ENCODE measurements around the gene WDR45. TPM values are rescaled to one million over a fixed set of nuclear protein-coding genes. Genes with fewer than 3 reads are reported as not detected.

WDR45 gene
- total and polyA plus RNA-seq, 7 donors, result 67.3 to 102 (median 85.7) TPM

DNA sequence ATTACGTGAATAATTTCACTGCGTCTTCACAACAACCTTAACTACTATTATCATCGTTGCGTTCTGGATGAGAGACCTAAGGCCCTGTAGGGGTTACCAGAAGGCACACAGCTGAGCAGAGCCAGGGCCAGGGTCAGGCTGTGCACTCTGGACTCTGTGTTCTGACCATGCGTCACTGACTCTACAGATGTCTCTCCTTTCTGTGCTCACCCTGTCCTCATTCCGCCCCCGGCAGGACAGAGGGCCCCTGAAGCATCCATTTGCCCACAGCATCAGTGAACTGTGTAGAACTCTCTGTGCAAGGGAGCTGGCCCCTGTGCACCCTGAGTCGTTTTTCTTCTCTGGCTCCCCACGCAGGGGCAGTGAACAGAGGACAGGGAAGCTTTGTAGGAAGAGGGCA lies 22.5 kb upstream of the WDR45 start:
- intact Hi-C loops (cut with DNase I), result no loop called here
- H3K27me3 ChIP-seq (ENCODE audit: insufficient read depth in 3 of 3, low read length in 2 of 3), result no peaks in the 10 kb centered on the region
- TF ChIP-seq, protein P1, sequence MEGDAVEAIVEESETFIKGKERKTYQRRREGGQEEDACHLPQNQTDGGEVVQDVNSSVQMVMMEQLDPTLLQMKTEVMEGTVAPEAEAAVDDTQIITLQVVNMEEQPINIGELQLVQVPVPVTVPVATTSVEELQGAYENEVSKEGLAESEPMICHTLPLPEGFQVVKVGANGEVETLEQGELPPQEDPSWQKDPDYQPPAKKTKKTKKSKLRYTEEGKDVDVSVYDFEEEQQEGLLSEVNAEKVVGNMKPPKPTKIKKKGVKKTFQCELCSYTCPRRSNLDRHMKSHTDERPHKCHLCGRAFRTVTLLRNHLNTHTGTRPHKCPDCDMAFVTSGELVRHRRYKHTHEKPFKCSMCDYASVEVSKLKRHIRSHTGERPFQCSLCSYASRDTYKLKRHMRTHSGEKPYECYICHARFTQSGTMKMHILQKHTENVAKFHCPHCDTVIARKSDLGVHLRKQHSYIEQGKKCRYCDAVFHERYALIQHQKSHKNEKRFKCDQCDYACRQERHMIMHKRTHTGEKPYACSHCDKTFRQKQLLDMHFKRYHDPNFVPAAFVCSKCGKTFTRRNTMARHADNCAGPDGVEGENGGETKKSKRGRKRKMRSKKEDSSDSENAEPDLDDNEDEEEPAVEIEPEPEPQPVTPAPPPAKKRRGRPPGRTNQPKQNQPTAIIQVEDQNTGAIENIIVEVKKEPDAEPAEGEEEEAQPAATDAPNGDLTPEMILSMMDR (IDR thresholded peaks at IDR 0.05), result no peak
- no peak overlapping the region for H3K4me3 ChIP-seq
- no peak for DNase-seq
- WGBS, 3 donors, result 64 to 76% (median 69%) methylated on average over 9 of the region's 9 CpGs
- H3K9me3 ChIP-seq, result no peaks in the 10 kb centered on the region
- H3K4me1 ChIP-seq, result no peaks in the 10 kb centered on the region
- no peak overlapping the region for H3K27ac ChIP-seq
- H3K36me3 ChIP-seq (ENCODE audit: insufficient read depth in 1 of 2, low read depth in 1 of 2), result peaks cover 0 to 5% of the 10 kb centered on the region in 2 donors
- no peak for ATAC-seq

DNA sequence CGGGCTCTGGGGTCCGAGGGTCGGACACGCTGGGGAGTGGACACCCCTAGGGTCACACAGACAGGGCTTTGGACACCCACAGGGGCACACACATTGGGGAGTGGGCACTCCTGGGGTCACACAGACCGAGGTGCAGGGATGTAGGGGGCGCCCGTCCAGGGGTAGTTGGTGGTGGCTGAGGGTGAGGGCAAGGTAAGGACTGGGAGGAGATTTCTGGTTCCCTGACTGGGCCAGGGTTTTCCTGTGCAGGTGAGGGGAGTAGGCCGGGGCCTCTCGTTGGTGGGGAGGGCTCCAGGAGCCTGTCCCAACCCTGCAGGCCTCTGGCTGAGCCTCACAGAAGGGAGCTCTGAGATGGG lies 21.9 kb upstream of the WDR45 start:
- ATAC-seq (peak in 3 of 4 donors; percentile 12 to 18 (median 14)), DNase-seq (no peak)
- Histone ChIP-seq H3K4me1 (no peaks in the 10 kb centered on the region), H3K27ac (peak overlapping the region; percentile 51), H3K36me3 (ENCODE audit: insufficient read depth in 1 of 2, low read depth in 1 of 2) (peaks cover 0 to 5% of the 10 kb centered on the region in 2 donors), H3K4me3 (peak overlapping the region; percentile 70), H3K27me3 (ENCODE audit: insufficient read depth in 3 of 3, low read length in 2 of 3) (no peaks in the 10 kb centered on the region), H3K9me3 (no peaks in the 10 kb centered on the region)
- TF ChIP-seq, protein P1 (IDR thresholded peaks at IDR 0.05), result no peak
- intact Hi-C loops (cut with DNase I), result no loop called here
- WGBS, 3 donors, result 0 to 27% (median 12%) methylated on average over 1 to 9 of the region's 9 CpGs

DNA sequence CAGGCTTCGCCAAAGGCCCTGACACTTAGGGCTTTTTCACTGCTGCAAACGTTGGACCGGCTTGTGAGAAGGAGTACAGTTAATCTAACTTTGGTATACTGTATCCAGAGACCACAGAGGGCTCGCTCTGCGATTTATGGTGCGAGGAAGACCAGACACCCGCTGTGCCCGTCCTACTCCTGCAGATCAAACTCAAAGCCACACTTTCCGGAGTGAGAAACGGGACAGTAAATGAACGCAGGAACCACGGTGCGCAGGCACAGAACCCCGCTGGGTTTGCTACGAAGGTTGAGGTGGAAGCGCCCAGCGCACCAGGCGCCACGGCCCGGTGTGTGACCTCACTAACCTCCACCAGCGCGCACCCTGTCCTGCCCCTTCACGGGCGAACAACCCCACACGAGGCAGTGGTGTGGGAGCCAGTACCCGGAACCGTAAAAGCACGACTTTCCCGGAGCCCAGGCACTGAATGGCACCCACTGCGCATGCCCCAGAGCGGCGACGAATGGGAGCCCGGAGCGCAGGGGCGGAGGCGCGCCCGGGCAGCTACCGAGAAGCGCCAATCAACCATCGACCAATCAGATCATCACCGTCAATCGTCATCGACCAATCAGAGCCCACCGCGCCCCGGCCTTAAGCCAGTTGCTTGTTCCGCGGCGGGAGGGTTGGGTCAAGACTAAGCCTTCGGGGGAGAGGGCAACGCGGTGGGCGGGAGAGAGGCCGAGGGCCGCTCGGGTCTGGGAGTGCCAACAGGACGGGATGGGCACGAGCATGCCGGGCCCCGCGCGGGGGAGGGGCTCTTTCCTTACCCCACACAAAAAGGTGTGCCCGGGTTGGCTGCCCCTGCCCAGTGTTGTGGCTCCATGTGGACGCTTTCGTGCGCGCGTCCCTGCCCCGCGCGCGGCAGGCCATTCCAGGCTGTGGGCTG lies 21.3 kb upstream of the WDR45 start:
- TF ChIP-seq, protein P1 (IDR thresholded peaks at IDR 0.05), result no peak
- H3K9me3 ChIP-seq, result no peaks in the 10 kb centered on the region
- peak; percentile 91 to 94 for DNase-seq
- intact Hi-C loops (cut with DNase I), result no loop called here
- H3K27me3 ChIP-seq (ENCODE audit: insufficient read depth in 3 of 3, low read length in 2 of 3), result no peaks in the 10 kb centered on the region
- 0 to 41% (median 1%) methylated on average over 42 to 74 of the region's 74 CpGs for WGBS, 3 donors
- peak overlapping the region; percentile 70 for H3K4me3 ChIP-seq
- no peaks in the 10 kb centered on the region for H3K36me3 ChIP-seq (ENCODE audit: insufficient read depth in 1 of 2, low read depth in 1 of 2)
- H3K4me1 ChIP-seq, result no peaks in the 10 kb centered on the region
- H3K27ac ChIP-seq, result peak overlapping the region; percentile 51
- peak; percentile 96 to 99 (median 98) for ATAC-seq

DNA sequence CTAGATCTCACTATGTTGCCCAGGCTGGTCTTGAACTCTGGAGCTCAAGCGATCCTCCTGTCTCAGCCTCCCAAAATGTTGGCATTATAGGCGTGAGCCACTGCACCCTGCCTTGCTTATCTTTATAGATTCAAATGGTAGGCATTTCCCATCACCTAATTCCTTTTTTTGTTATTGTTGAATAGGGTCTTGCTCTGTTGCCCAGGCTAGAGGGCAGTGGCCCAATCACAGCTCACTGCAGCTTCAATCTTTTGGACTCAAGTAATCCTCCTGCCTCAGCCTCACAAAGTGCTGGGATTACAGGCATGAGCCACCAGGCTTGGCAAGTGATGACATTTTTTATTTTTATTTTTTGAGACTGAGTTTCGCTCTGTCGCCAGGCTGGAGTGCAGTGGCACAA lies 16.7 kb upstream of the WDR45 start:
- H3K4me3 ChIP-seq, result no peak overlapping the region
- no peaks in the 10 kb centered on the region for H3K9me3 ChIP-seq
- TF ChIP-seq, protein P1 (IDR thresholded peaks at IDR 0.05), result no peak
- 92 to 97% (median 96%) methylated on average over 4 of the region's 4 CpGs for WGBS, 3 donors
- H3K4me1 ChIP-seq, result no peaks in the 10 kb centered on the region
- H3K36me3 ChIP-seq (ENCODE audit: insufficient read depth in 1 of 2, low read depth in 1 of 2), result no peaks in the 10 kb centered on the region
- no peak overlapping the region for H3K27ac ChIP-seq
- ATAC-seq (no peak), DNase-seq (no peak)
- no peaks in the 10 kb centered on the region for H3K27me3 ChIP-seq (ENCODE audit: insufficient read depth in 3 of 3, low read length in 2 of 3)
- intact Hi-C loops (cut with DNase I), result no loop called here

All from psoas muscle (tissue), 8 donors.